Right cardiac atrium (tissue), 5 donors: ENCODE data around the gene RAPGEF4. TPM values are rescaled to one million over a fixed set of nuclear protein-coding genes. Genes with fewer than 3 reads are reported as not detected.

Experiments
- ATAC-seq, 2 donors: fragments of 200-7000 bp; cut with Tn5 transposase; one replicate each; pipeline versions ENCODE4 v1.8.0 to v1.9.1; 2020; ENCODE audit warnings: moderate library complexity in 2 of 2, mild to moderate bottlenecking in 1 of 2
- DNase-seq, 3 donors: peaks; one replicate each; pipeline ENCODE4 v3.0.0-alpha.2; 2020
- H3K27ac ChIP-seq: one replicate; pipeline ENCODE4 v1.5.1; 2013; ENCODE audit warnings: mild to moderate bottlenecking, low read length, control low read depth, moderate library complexity
- H3K27me3 ChIP-seq: one replicate; pipeline ENCODE4 v1.6.1; 2013; ENCODE audit not compliant: control insufficient read depth, insufficient read depth
- H3K4me1 ChIP-seq: one replicate; pipeline ENCODE4 v1.6.1; 2013; ENCODE audit warnings: low read length; ENCODE audit not compliant: control insufficient read depth, insufficient read depth
- H3K4me3 ChIP-seq: one replicate; pipeline ENCODE4 v1.5.1; 2013; ENCODE audit warnings: low read length, control low read depth
- H3K9me3 ChIP-seq: one replicate; pipeline ENCODE4 v1.6.1; 2013; ENCODE audit warnings: low read length; ENCODE audit not compliant: control insufficient read depth
- whole genome bisulfite sequencing: extraction: QIAGEN DNeasy Blood & Tissue Kit; methylation state at CpG from one replicate; pipeline ENCODE4 v1.1.7; 2013; 5-methylcytosine and 5-hydroxymethylcytosine counted together
- intact Hi-C, 4 donors: fragments of 100-400 bp; cut with DNase I; formaldehyde crosslinking; loops; one replicate each; pipeline versions ENCODE4 v1.11.0 to v1.14.0; 2022 to 2023
- polyA plus RNA-seq: library from polyadenylated mRNA; stranded (reverse); fragments of 200-250 nt; gene quantifications from one replicate; pipeline ENCODE4 v1.2.3, GENCODE V29; 2013
- total RNA-seq, 4 donors: library from RNA; stranded (reverse); fragmentation: NEBNext Ultra II Directional; extraction: Animal tissue kit (Norgen Biotek cat#: 25700); gene quantifications; one replicate each; pipeline ENCODE4 v1.2.1, GENCODE V29; 2021
- donor health status: healthy with polysubstance abuse.
- donor health status: DM: no; HTN: yes; CAD: no.
- donor health status: DM: no; HTN: no; CAD: no.
- donor health status: DM: no; HTN: yes; CAD: no; lungs with severe emphysema.
- donor health status: DM: yes; HTN: yes; CAD: no.

The RAPGEF4 gene
- total and polyA plus RNA-seq, 5 donors: 5.9 to 11.3 (median 8.8) TPM

DNA sequence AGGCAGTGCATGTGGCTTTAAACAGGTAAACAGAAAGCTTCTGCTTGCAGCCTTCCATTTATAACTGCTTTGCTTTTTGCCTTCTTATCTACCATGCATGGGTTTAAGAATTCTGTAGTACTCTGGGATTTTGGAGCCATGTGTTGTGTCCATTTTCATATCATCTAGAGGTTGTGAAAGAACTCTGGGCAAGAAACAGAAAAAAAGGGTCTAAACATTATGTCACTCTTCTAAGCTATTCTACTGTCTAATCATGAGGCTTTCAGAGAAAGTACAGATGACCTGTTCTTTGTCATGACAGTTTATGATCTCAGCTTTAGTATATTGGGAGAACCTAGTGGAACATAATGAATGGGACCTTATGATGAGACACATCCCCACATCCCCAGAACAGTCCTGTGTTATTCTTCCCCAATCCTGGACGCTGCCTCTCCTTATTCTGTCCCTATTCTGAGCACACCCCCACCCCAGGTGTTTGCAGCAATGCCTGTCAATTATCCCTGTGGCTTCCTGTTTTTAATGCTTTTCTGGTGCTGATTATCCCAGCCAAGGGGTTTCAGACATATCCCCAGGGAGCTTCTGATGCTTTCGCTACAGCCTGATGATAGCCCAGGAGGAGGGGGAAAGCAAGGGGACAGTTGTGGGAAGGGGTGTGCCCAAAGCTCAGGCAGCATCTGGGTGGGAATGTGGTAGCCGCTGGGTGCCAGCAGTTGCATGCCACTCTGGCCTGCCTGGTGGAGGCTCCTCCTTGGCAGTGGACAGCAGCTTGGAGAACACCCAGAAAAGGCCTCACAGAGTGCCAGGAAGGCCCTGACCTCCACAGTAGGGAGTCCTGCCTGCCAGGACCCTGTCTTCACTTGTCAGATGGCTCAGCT lies 170.5 kb downstream of the RAPGEF4 start:
- intact Hi-C loops: no loop called here
- WGBS: 47% methylated on average over 3 of the region's 3 CpGs
- Histone ChIP-seq H3K27ac (no peak overlapping the region), H3K4me1 (peaks cover 11% of the 10 kb centered on the region), H3K27me3 (no peaks in the 10 kb centered on the region), H3K4me3 (no peak overlapping the region), H3K9me3 (no peaks in the 10 kb centered on the region)
- peak; percentile 79 to 94 for ATAC-seq
- DNase-seq: peak; percentile 50 to 82 (median 80)

DNA sequence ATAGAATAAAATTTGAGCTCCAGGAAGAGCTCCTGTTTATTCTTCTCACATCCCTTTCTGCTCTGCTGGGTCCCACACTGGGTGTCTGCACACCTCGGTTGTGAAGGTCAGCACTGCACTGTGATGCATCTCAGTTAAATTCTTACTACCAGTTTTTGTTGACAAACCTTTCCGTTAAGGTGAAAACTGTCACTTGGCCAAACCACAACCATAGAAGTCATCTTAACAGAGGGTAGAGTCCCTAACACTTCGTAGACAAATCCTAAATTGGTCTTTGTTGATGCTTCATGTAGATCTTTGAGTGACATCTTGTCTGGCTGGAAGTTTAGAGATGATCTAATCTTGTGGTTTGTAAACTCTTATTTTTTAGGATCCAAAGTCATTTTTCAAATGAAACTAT lies 172.6 kb downstream of the RAPGEF4 start:
- ATAC-seq: no peak
- intact Hi-C loops: no loop called here
- DNase-seq: no peak
- no peak overlapping the region for H3K4me3 ChIP-seq
- no peaks in the 10 kb centered on the region for H3K27me3 ChIP-seq
- WGBS: 95% methylated on average over 3 of the region's 3 CpGs
- H3K27ac ChIP-seq: no peak overlapping the region
- no peaks in the 10 kb centered on the region for H3K9me3 ChIP-seq
- peaks cover 11% of the 10 kb centered on the region for H3K4me1 ChIP-seq

DNA sequence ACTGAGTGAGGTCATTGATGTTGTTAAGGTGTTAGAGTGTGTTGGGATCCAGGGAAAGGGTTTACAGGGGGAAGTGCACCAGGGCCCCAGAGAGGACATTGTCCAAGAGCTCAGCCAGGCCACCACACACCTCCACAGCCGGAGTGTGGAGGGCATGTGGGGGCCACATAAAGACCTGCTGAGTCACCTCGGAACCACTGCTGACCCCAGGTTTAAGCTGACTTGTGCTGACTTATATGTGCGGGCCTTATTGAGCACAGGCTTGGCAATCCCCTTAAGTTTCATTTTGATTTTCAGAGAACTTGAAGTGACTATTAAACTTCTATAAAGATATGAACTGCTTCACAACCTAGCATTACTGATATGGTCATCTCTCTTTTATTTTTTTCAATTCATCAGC lies 173.8 kb downstream of the RAPGEF4 start:
- Histone ChIP-seq H3K9me3 (no peaks in the 10 kb centered on the region), H3K4me3 (no peak overlapping the region), H3K27ac (no peak overlapping the region), H3K4me1 (peaks cover 11% of the 10 kb centered on the region), H3K27me3 (no peaks in the 10 kb centered on the region)
- no peak for DNase-seq
- no peak for ATAC-seq
- WGBS: 97% methylated on average over 3 of the region's 3 CpGs
- intact Hi-C loops: no loop called here

DNA sequence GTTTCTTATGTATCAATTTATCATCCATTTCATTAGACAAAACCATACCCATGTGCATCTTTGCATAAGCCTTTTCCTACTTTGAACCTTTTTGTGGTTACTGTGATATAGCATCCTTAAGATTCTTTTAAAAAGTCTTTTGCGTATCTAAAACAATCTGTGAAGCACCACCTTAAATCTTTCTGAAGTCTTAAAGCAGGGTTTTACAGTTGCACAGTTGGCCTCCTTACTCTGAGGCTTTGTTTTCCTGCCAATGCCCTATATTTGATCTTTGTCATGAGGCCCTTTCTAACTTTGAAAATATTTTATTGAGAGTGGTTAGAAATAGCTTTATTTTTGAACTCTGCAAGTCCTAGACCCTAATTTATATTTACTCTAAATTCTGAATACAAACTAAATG lies 176.6 kb downstream of the RAPGEF4 start:
- intact Hi-C loops: no loop called here
- DNase-seq: no peak
- no peak overlapping the region for H3K4me3 ChIP-seq
- no peaks in the 10 kb centered on the region for H3K27me3 ChIP-seq
- H3K4me1 ChIP-seq: no peaks in the 10 kb centered on the region
- H3K27ac ChIP-seq: no peak overlapping the region
- 91% methylated on average over 1 of the region's 1 CpG for WGBS
- H3K9me3 ChIP-seq: no peaks in the 10 kb centered on the region
- ATAC-seq: no peak

DNA sequence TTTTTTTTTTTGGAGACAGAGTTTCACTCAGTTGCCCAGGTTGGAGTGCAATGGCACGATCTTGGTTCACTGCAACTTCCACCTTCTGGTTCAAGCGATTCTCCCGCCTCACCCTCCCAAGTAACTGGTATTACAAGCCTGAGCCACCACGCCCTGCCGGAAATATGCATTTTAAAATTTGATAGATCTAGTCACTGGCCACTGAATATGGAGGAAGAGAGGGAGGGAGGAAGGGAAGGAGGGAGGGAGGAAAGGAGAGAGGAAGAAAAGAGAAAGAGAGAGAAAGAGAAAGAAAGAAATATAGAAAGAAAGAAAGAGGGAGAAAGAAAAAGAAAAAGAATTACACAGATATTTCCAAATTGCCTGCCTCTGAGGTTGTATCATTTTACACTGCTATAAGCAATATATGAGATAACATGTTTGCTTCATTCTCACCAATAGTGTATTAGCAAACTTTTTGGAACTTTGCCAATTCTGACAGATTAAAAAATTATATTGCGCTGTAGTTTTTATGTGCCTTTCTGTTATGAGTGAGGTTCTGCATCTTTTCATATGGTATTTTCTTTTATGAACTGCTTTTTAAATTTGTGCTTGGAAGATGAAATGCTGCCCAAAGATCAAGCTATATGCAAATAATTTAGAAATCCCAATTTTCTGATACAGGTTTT lies 178.8 kb downstream of the RAPGEF4 start:
- WGBS: 89% methylated on average over 6 of the region's 6 CpGs

DNA sequence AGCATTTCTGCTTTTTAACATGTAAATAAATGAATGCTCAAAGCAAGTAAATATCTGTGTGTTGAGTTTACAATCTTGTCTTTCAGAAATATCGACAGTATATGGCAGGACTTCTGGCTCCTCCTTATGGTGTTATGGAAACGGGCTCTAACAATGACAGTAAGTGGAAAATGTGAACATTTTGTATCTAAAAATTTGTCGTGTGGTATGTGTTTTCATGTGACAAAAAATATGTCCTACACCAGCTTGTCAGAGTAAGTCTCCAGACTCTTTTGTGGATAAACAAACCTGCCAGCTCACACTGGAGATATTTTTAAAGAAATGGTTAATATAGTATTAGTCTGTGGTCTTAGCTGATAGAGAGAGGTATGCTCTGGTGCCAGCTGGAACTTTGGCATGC lies 182.1 kb downstream of the RAPGEF4 start:
- no peaks in the 10 kb centered on the region for H3K9me3 ChIP-seq
- ATAC-seq (no peak), DNase-seq (no peak)
- intact Hi-C loops: no loop called here
- H3K27me3 ChIP-seq: no peaks in the 10 kb centered on the region
- no peaks in the 10 kb centered on the region for H3K4me1 ChIP-seq
- no peak overlapping the region for H3K4me3 ChIP-seq
- 67% methylated on average over 3 of the region's 3 CpGs for WGBS
- H3K27ac ChIP-seq: no peak overlapping the region

More for the DNA sequence above, 178.8 kb downstream of the RAPGEF4 start:
- Histone ChIP-seq H3K27me3 (no peaks in the 10 kb centered on the region), H3K4me3 (no peak overlapping the region), H3K27ac (no peak overlapping the region), H3K4me1 (no peaks in the 10 kb centered on the region), H3K9me3 (no peaks in the 10 kb centered on the region)
- no peak for ATAC-seq
- intact Hi-C loops: no loop called here
- no peak for DNase-seq

DNA sequence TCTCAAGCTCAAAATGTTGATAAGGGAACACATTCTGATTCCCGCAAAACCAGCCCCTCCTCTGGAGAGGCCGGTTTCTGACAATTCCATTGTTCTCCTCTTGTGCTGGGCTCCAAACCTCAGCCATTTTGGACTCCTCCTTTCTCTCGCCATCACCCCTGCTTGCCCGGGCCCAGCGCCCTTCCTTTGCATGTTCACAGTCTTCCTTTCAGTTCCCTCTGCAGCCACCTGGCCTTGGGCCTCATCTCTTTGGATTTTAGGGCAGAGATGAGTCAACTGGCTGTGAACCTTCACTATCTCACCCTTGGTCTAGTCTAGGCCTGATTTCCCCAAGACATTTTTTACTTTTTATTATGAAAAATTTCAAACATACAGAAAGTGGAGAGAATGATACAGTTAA lies 184.1 kb downstream of the RAPGEF4 start:
- WGBS: 92% methylated on average over 5 of the region's 5 CpGs

DNA sequence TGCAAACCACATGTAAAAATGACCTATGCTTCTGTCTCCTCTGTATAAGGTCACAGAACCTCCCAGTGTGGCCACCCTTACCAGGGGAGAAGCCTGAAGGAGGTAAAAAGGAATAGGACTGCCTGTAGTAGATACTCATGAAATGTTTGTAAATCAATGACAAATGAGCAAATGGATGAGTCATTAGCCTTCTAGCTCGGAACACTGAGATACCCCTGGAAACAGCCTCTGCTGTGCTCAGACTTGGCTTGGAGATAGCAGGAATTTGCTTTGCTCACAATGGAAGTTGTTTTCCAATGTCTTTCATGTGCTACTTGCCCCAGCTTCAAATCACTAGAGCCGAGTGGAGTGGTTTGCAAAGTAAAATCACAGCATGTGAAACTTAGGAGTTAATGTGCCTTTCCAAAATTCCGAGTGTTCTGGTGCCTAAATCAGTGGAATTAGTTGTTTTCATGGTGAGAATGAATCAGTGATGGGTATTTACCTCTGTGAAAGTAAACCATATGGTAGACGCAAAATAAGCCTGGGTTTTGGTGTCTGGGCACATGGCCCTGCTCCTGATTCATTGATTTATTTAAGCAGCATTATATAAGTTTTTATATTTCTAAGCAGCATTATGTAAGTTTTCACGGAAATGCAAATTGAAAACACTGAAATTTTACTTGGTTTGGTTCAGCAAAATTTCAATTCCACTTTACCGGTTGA lies 186.0 kb downstream of the RAPGEF4 start:
- 83% methylated on average over 6 of the region's 6 CpGs for WGBS
- ATAC-seq (peak in 1 of 2 donors; percentile 37), DNase-seq (no peak)

More for the DNA sequence above, 184.1 kb downstream of the RAPGEF4 start:
- no peaks in the 10 kb centered on the region for H3K9me3 ChIP-seq
- no peaks in the 10 kb centered on the region for H3K4me1 ChIP-seq
- ATAC-seq (no peak), DNase-seq (peak in 1 of 3 donors; percentile 46)
- H3K4me3 ChIP-seq: no peak overlapping the region
- H3K27ac ChIP-seq: no peak overlapping the region
- no peaks in the 10 kb centered on the region for H3K27me3 ChIP-seq
- intact Hi-C loops: no loop called here

DNA sequence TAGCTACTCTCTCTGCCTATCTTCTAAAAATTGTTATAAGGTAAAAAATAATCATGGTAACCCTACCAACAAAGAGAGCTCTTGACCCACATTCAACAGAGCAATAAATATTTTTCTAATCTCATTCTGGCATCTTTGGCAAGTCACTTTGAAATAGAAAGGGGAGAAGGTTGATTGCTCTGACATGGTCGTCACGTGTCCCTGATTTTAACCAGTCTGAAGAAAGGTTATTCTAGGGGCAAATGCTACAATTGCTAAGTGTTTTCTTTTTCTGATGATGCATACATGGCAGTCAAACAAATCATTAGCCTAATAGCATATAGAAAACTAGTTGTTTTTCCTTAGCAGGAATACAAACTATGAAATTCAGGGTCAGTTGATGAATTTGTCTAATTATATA lies 186.7 kb downstream of the RAPGEF4 start:
- H3K27ac ChIP-seq: no peak overlapping the region
- no peak overlapping the region for H3K4me3 ChIP-seq
- no peak for DNase-seq
- H3K27me3 ChIP-seq: no peaks in the 10 kb centered on the region
- intact Hi-C loops: no loop called here
- no peak for ATAC-seq
- H3K9me3 ChIP-seq: no peaks in the 10 kb centered on the region
- no peaks in the 10 kb centered on the region for H3K4me1 ChIP-seq
- WGBS: 73% methylated on average over 2 of the region's 2 CpGs

More for the DNA sequence above, 186.0 kb downstream of the RAPGEF4 start:
- Histone ChIP-seq H3K4me1 (no peaks in the 10 kb centered on the region), H3K27me3 (no peaks in the 10 kb centered on the region), H3K9me3 (no peaks in the 10 kb centered on the region), H3K4me3 (no peak overlapping the region), H3K27ac (no peak overlapping the region)
- intact Hi-C loops: no loop called here

DNA sequence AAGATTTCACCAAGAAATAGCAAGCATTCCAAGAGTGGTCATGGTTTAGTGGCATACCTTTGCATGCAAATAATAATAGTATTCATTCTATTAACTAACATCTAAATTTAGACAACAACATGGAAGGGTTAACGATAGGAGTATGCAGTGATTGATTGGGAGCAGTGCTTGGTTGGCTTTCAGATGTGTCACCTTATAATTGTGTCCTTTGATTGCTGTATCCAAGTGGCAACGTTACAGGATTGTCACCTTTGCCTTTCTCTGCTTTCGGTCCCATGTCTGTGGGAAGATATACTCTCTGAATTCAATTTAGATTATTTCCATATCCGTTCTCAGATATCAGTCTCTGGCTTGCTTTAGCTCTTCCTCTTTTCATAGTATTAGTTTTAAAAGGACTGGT lies 187.2 kb downstream of the RAPGEF4 start:
- Histone ChIP-seq H3K4me1 (peaks cover 2% of the 10 kb centered on the region), H3K4me3 (no peak overlapping the region), H3K9me3 (no peaks in the 10 kb centered on the region), H3K27ac (no peak overlapping the region), H3K27me3 (no peaks in the 10 kb centered on the region)
- DNase-seq (no peak), ATAC-seq (no peak)
- WGBS: 52% methylated on average over 4 of the region's 4 CpGs
- intact Hi-C loops: no loop called here

DNA sequence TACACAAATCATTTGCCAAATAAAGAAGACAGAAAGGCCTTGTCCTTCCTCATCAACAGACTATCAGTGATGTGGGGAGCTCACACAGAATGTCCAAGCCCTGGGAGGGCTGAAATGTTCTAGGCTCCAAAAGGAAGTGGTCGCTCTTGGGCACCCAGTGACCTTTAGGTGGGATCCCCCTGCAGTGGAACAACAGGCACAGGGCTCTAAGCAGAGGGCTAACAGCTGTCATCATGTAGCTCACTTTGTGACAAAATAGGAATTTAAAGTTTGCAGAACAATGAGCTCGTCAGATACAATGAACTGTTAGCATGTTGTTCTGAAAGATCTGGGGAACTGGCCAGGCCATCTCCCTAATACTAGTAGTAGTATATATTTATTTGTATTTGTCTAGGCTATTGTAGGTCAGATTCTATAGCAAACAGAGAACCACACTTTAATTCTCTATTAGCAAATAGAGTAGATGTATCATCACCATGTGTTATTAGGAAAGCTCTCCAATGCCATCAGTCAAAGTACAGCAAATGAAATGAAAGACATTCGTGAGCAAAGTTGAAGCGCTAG lies 188.5 kb downstream of the RAPGEF4 start:
- DNase-seq: no peak
- Histone ChIP-seq H3K4me3 (no peak overlapping the region), H3K9me3 (no peaks in the 10 kb centered on the region), H3K27me3 (no peaks in the 10 kb centered on the region), H3K4me1 (peaks cover 2% of the 10 kb centered on the region), H3K27ac (no peak overlapping the region)
- intact Hi-C loops: no loop called here
- WGBS: 86% methylated on average over 4 of the region's 4 CpGs
- ATAC-seq: no peak
